ENCODE data around the gene NPTX1. TPM values are rescaled to one million over a fixed set of nuclear protein-coding genes. Genes with fewer than 3 reads are reported as not detected.

Gene NPTX1
- total and polyA plus RNA-seq, 4 donors = under 0.01 TPM; not detected in 3

DNA sequence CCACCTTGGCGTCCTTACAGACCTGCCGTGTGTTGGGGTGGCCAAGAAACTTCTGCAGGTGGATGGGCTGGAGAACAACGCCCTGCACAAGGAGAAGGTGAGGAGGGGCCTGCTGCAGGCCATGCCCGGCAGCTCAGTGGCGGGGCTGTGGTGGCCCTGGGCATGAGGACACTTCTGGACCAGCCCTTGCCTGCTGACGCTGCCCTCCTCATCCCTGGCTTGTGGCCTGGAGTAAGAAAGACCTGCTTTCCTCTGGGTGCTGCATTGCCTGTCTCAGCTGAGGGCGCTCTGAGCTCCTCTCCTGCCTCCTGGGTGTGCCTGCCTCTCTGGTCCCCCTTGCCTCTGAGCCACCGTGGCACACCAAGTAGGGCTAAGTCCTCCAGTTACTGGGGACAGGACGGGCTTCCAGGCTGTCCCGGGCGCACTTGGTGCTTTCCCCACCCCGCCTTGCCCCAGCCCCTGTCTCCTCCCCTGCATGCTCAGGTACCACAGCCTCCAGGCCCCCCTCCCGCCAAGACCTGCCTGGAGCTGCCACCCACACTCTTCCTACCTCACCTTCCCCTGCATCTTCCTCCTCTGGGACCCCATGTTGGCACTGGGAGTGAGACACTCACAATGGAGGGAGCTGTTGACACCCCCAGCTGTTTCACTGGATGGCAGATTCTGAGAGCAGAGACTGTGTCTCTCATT, 52.7 kb downstream of the NPTX1 start:
- Histone ChIP-seq H3K9ac (ENCODE audit: low read depth in 1 of 2, low read length in 2 of 2) (no peak overlapping the region), H3K27ac (ENCODE audit: low read depth in 1 of 2, low read length in 2 of 2) (no peak overlapping the region), H3K27me3 (ENCODE audit: control insufficient read depth in 4 of 4, insufficient read depth in 4 of 4, low read length in 3 of 4) (no peaks in the 10 kb centered on the region), H3K4me3 (ENCODE audit: low read depth in 1 of 3, low read length in 3 of 3) (no peak overlapping the region), H3K9me3 (ENCODE audit: control insufficient read depth in 4 of 4, low read length in 3 of 4) (no peaks in the 10 kb centered on the region), H3K4me1 (ENCODE audit: control insufficient read depth in 4 of 4, insufficient read depth in 4 of 4, low read length in 3 of 4) (peaks cover 0 to 3% (median under 1%) of the 10 kb centered on the region in 4 donors), H3K36me3 (ENCODE audit: control insufficient read depth in 4 of 4, insufficient read depth in 3 of 4, low read depth in 1 of 4, low read length in 3 of 4) (peaks cover 0 to 5% (median 0%) of the 10 kb centered on the region in 4 donors)
- TF ChIP-seq NR2F2 (IDR thresholded peaks at IDR 0.05) = no peak
- TF ChIP-seq RXRA (IDR thresholded peaks at IDR 0.05) = no peak
- TF ChIP-seq, protein P1, sequence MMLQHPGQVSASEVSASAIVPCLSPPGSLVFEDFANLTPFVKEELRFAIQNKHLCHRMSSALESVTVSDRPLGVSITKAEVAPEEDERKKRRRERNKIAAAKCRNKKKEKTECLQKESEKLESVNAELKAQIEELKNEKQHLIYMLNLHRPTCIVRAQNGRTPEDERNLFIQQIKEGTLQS (IDR thresholded peaks at IDR 0.05) = no peak
- no peak for TF ChIP-seq YY1 (IDR thresholded peaks at IDR 0.05)
- TF ChIP-seq HNF4A (conservative IDR thresholded peaks at IDR 0.05) = no peak
- TF ChIP-seq GABPA (IDR thresholded peaks at IDR 0.05 in 1 of 2, conservative IDR thresholded peaks at IDR 0.05 in 1 of 2) = no peak
- no peak for TF ChIP-seq FOXA1 (IDR thresholded peaks at IDR 0.05)
- TF ChIP-seq JUND (IDR thresholded peaks at IDR 0.05) = no peak
- TF ChIP-seq SP1 (IDR thresholded peaks at IDR 0.05) = no peak
- TF ChIP-seq, protein P2, sequence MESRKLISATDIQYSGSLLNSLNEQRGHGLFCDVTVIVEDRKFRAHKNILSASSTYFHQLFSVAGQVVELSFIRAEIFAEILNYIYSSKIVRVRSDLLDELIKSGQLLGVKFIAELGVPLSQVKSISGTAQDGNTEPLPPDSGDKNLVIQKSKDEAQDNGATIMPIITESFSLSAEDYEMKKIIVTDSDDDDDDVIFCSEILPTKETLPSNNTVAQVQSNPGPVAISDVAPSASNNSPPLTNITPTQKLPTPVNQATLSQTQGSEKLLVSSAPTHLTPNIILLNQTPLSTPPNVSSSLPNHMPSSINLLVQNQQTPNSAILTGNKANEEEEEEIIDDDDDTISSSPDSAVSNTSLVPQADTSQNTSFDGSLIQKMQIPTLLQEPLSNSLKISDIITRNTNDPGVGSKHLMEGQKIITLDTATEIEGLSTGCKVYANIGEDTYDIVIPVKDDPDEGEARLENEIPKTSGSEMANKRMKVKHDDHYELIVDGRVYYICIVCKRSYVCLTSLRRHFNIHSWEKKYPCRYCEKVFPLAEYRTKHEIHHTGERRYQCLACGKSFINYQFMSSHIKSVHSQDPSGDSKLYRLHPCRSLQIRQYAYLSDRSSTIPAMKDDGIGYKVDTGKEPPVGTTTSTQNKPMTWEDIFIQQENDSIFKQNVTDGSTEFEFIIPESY (IDR thresholded peaks at IDR 0.05) = no peak
- no peak for TF ChIP-seq RAD21 (IDR thresholded peaks at IDR 0.05)
- no peak for TF ChIP-seq HNF4G (IDR thresholded peaks at IDR 0.05)
- TF ChIP-seq FOXA2 (IDR thresholded peaks at IDR 0.05) = no peak
- TF ChIP-seq TAF1 (conservative IDR thresholded peaks at IDR 0.05) = no peak
- no peak for DNase-seq (ENCODE audit: low spot score)
- WGBS = 79% methylated on average over 13 of the region's 13 CpGs

DNA sequence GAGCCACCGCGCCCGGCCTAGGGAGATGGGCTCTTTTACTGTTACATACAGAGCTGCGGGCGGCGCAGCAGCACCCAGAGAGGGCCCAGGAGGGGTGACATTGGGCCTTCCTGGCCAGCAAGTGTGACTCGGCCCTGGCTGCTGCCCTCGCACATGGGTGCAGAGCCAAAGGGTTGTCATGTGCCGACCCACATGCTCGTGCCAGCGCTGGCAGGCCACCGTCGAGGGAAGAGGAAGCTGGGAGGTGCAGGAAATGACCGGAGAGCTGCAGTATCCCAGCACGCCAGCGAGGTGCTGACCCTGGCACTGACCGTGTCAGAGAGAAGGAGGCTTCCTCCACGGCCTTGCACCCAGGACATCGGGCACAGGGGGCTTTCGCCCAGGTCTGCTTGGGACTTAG, 53.4 kb downstream of the NPTX1 start:
- Histone ChIP-seq H3K36me3 (ENCODE audit: control insufficient read depth in 4 of 4, insufficient read depth in 3 of 4, low read depth in 1 of 4, low read length in 3 of 4) (peaks cover 0 to 10% (median 0%) of the 10 kb centered on the region in 4 donors), H3K4me3 (ENCODE audit: low read depth in 1 of 3, low read length in 3 of 3) (no peak overlapping the region), H3K9me3 (ENCODE audit: control insufficient read depth in 4 of 4, low read length in 3 of 4) (no peaks in the 10 kb centered on the region), H3K27ac (ENCODE audit: low read depth in 1 of 2, low read length in 2 of 2) (no peak overlapping the region), H3K4me1 (ENCODE audit: control insufficient read depth in 4 of 4, insufficient read depth in 4 of 4, low read length in 3 of 4) (peaks cover 0 to 3% (median under 1%) of the 10 kb centered on the region in 4 donors), H3K27me3 (ENCODE audit: control insufficient read depth in 4 of 4, insufficient read depth in 4 of 4, low read length in 3 of 4) (no peaks in the 10 kb centered on the region), H3K9ac (ENCODE audit: low read depth in 1 of 2, low read length in 2 of 2) (no peak overlapping the region)
- WGBS = 63% methylated on average over 20 of the region's 20 CpGs
- TF ChIP-seq FOXA1 (IDR thresholded peaks at IDR 0.05) (no peak), GABPA (IDR thresholded peaks at IDR 0.05 in 1 of 2, conservative IDR thresholded peaks at IDR 0.05 in 1 of 2) (no peak), HNF4A (conservative IDR thresholded peaks at IDR 0.05) (no peak), RXRA (IDR thresholded peaks at IDR 0.05) (no peak), SP1 (IDR thresholded peaks at IDR 0.05) (no peak)
- TF ChIP-seq, protein P3, sequence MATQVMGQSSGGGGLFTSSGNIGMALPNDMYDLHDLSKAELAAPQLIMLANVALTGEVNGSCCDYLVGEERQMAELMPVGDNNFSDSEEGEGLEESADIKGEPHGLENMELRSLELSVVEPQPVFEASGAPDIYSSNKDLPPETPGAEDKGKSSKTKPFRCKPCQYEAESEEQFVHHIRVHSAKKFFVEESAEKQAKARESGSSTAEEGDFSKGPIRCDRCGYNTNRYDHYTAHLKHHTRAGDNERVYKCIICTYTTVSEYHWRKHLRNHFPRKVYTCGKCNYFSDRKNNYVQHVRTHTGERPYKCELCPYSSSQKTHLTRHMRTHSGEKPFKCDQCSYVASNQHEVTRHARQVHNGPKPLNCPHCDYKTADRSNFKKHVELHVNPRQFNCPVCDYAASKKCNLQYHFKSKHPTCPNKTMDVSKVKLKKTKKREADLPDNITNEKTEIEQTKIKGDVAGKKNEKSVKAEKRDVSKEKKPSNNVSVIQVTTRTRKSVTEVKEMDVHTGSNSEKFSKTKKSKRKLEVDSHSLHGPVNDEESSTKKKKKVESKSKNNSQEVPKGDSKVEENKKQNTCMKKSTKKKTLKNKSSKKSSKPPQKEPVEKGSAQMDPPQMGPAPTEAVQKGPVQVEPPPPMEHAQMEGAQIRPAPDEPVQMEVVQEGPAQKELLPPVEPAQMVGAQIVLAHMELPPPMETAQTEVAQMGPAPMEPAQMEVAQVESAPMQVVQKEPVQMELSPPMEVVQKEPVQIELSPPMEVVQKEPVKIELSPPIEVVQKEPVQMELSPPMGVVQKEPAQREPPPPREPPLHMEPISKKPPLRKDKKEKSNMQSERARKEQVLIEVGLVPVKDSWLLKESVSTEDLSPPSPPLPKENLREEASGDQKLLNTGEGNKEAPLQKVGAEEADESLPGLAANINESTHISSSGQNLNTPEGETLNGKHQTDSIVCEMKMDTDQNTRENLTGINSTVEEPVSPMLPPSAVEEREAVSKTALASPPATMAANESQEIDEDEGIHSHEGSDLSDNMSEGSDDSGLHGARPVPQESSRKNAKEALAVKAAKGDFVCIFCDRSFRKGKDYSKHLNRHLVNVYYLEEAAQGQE (IDR thresholded peaks at IDR 0.05) = no peak
- DNase-seq (ENCODE audit: low spot score) = no peak
